A549 (cell line): ENCODE results near the gene SEC16A.
"Not testable (repeated sequence)": the region's sequence is repeated elsewhere in the genome, so short reads cannot be mapped to it uniquely, and the experiment has no call there.

ENCODE experiments used
- BCL3 ChIP-seq: fragments of >200 bp; sonication (Bioruptor Twin); formaldehyde crosslinking; IDR thresholded peaks from 3 replicates; pipeline ENCODE4 v1.6.1; 2016
- CEBPB ChIP-seq, 2 experiments: fragments of >200 bp in 1 of 2; sonication (Bioruptor Twin) in 1 of 2; formaldehyde crosslinking in 1 of 2; IDR thresholded peaks; 2 replicates each; pipeline ENCODE4 v1.6.1; 2012 to 2016
- CTCF ChIP-seq: fragments of >200 bp; sonication (Bioruptor Twin); formaldehyde crosslinking; IDR thresholded peaks from 3 replicates; pipeline ENCODE4 v1.5.1; 2016
- ELK1 ChIP-seq: fragments of 150-350 bp; IDR thresholded peaks from 2 replicates; pipeline ENCODE4 v1.6.1; 2014; ENCODE audit warnings: low read depth, mild to moderate bottlenecking, low read length
- EP300 ChIP-seq, 2 experiments: fragments of >200 bp; sonication (Bioruptor Twin); formaldehyde crosslinking; IDR thresholded peaks; 2 replicates in 1 of 2; 3 replicates in 1 of 2; pipeline ENCODE4 v1.6.1; 2016 to 2017
- JUNB ChIP-seq: fragments of >200 bp; sonication (Bioruptor Twin); formaldehyde crosslinking; IDR thresholded peaks from 2 replicates; pipeline ENCODE4 v1.6.1; 2016
- MAFK ChIP-seq: fragments of 450-650 bp; IDR thresholded peaks from 2 replicates; pipeline ENCODE4 v1.6.1; 2014; ENCODE audit not compliant: partially characterized antibody
- POLR2A ChIP-seq: IDR thresholded peaks from 2 replicates; pipeline ENCODE4 v1.6.1; 2012; ENCODE audit warnings: mild to moderate bottlenecking, low read length
- POLR2AphosphoS2 ChIP-seq: conservative IDR thresholded peaks from 2 replicates; pipeline ENCODE4 v1.6.1; 2012; ENCODE audit warnings: low read length, improper control_type of control experiment, inconsistent platforms
- RAD21 ChIP-seq, 2 experiments: fragments of >200 bp in 1 of 2; sonication (Bioruptor Twin) in 1 of 2; formaldehyde crosslinking in 1 of 2; IDR thresholded peaks in 1 of 2; conservative IDR thresholded peaks in 1 of 2; 2 replicates in 1 of 2; 3 replicates in 1 of 2; pipeline ENCODE4 v1.6.1; 2012 to 2018; ENCODE audit warnings: inconsistent platforms in 1 of 2

GRCh38 chr9:136405904-136406303 is 76.9 kb downstream of the SEC16A start:
- TF ChIP-seq CTCF; BCL3; CEBPB (IDR thresholded peaks at IDR 0.05); EP300 (IDR thresholded peaks at IDR 0.05); POLR2A; JUNB; POLR2AphosphoS2; MAFK; RAD21 (conservative IDR thresholded peaks at IDR 0.05 in 1 of 2, IDR thresholded peaks at IDR 0.05 in 1 of 2); ELK1: not testable (repeated sequence)
